Measurements from ENCODE around the gene TSTD1. TPM values are rescaled to one million over a fixed set of nuclear protein-coding genes. Genes with fewer than 3 reads are reported as not detected.

The TSTD1 gene
- total and polyA plus RNA-seq, 2 donors (not counting 1 experiment from before 2014, with no cell fraction given), result 0.24 to 0.66 TPM

- peaks cover 19% of the 10 kb centered on the region for H3K4me1 ChIP-seq (ENCODE audit: control insufficient read depth, extremely low read depth, insufficient read depth, low read length)
- no peaks in the 10 kb centered on the region for H3K36me3 ChIP-seq (ENCODE audit: control insufficient read depth, insufficient read depth, low read length)
- H2AFZ ChIP-seq (ENCODE audit: low read length), result no peak overlapping the region
- no peak overlapping the region for H3K4me2 ChIP-seq (ENCODE audit: extremely low read depth, insufficient read depth, low read length)
- TF ChIP-seq EZH2 (IDR thresholded peaks at IDR 0.05; ENCODE audit: low read length, missing control alignments) (no peak), CTCF (conservative IDR thresholded peaks at IDR 0.05 in 1 of 2, IDR thresholded peaks at IDR 0.05 in 1 of 2; ENCODE audit: low read depth in 1 of 2, low read length in 2 of 2) (no peak)
- no peak for DNase-seq (ENCODE audit: low read depth in 2 of 2)
- H3K9ac ChIP-seq (ENCODE audit: insufficient read depth, low read length), result no peak overlapping the region
- no peaks in the 10 kb centered on the region for H4K20me1 ChIP-seq (ENCODE audit: control insufficient read depth, extremely low read depth, insufficient read depth, low read length)
- H3K27ac ChIP-seq (ENCODE audit: insufficient read depth, low read length), result no peak overlapping the region
- H3K9me3 ChIP-seq (ENCODE audit: control insufficient read depth, insufficient read depth, low read depth, low read length), result no peaks in the 10 kb centered on the region
- no peak overlapping the region for H3K4me3 ChIP-seq (replicated peaks in 1 of 4; ENCODE audit: control extremely low read depth in 1 of 4, insufficient read depth in 1 of 4, low read depth in 3 of 4, low read length in 4 of 4)
- no peaks in the 10 kb centered on the region for H3K79me2 ChIP-seq (ENCODE audit: control insufficient read depth, insufficient read depth, low read length)
- no peaks in the 10 kb centered on the region for H3K27me3 ChIP-seq (ENCODE audit: control insufficient read depth, insufficient read depth, low read length)
These were observed 43.7 kb upstream of the TSTD1 start for GRCh38 chr1:161082483-161082882.

- H4K20me1 ChIP-seq (ENCODE audit: control insufficient read depth, extremely low read depth, insufficient read depth, low read length), result no peaks in the 10 kb centered on the region
- H3K9ac ChIP-seq (ENCODE audit: insufficient read depth, low read length), result no peak overlapping the region
- no peak overlapping the region for H3K4me2 ChIP-seq (ENCODE audit: extremely low read depth, insufficient read depth, low read length)
- H3K4me1 ChIP-seq (ENCODE audit: control insufficient read depth, extremely low read depth, insufficient read depth, low read length), result peaks cover 19% of the 10 kb centered on the region
- no peaks in the 10 kb centered on the region for H3K36me3 ChIP-seq (ENCODE audit: control insufficient read depth, insufficient read depth, low read length)
- no peak overlapping the region for H3K4me3 ChIP-seq (replicated peaks in 1 of 4; ENCODE audit: control extremely low read depth in 1 of 4, insufficient read depth in 1 of 4, low read depth in 3 of 4, low read length in 4 of 4)
- TF ChIP-seq CTCF (conservative IDR thresholded peaks at IDR 0.05 in 1 of 2, IDR thresholded peaks at IDR 0.05 in 1 of 2; ENCODE audit: low read depth in 1 of 2, low read length in 2 of 2) (no peak), EZH2 (IDR thresholded peaks at IDR 0.05; ENCODE audit: low read length, missing control alignments) (no peak)
- no peak overlapping the region for H2AFZ ChIP-seq (ENCODE audit: low read length)
- H3K27me3 ChIP-seq (ENCODE audit: control insufficient read depth, insufficient read depth, low read length), result no peaks in the 10 kb centered on the region
- H3K27ac ChIP-seq (ENCODE audit: insufficient read depth, low read length), result no peak overlapping the region
- H3K9me3 ChIP-seq (ENCODE audit: control insufficient read depth, insufficient read depth, low read depth, low read length), result no peaks in the 10 kb centered on the region
- H3K79me2 ChIP-seq (ENCODE audit: control insufficient read depth, insufficient read depth, low read length), result no peaks in the 10 kb centered on the region
- DNase-seq (ENCODE audit: low read depth in 2 of 2), result no peak
These were observed 42.8 kb upstream of the TSTD1 start for GRCh38 chr1:161081519-161081918.

- Histone ChIP-seq H3K9ac (ENCODE audit: insufficient read depth, low read length) (no peak overlapping the region), H4K20me1 (ENCODE audit: control insufficient read depth, extremely low read depth, insufficient read depth, low read length) (no peaks in the 10 kb centered on the region), H3K4me2 (ENCODE audit: extremely low read depth, insufficient read depth, low read length) (no peak overlapping the region), H2AFZ (ENCODE audit: low read length) (no peak overlapping the region), H3K4me3 (replicated peaks in 1 of 4; ENCODE audit: control extremely low read depth in 1 of 4, insufficient read depth in 1 of 4, low read depth in 3 of 4, low read length in 4 of 4) (no peak overlapping the region), H3K4me1 (ENCODE audit: control insufficient read depth, extremely low read depth, insufficient read depth, low read length) (peaks cover 19% of the 10 kb centered on the region), H3K9me3 (ENCODE audit: control insufficient read depth, insufficient read depth, low read depth, low read length) (no peaks in the 10 kb centered on the region), H3K27me3 (ENCODE audit: control insufficient read depth, insufficient read depth, low read length) (no peaks in the 10 kb centered on the region), H3K36me3 (ENCODE audit: control insufficient read depth, insufficient read depth, low read length) (no peaks in the 10 kb centered on the region), H3K27ac (ENCODE audit: insufficient read depth, low read length) (no peak overlapping the region), H3K79me2 (ENCODE audit: control insufficient read depth, insufficient read depth, low read length) (no peaks in the 10 kb centered on the region)
- TF ChIP-seq EZH2 (IDR thresholded peaks at IDR 0.05; ENCODE audit: low read length, missing control alignments), result no peak
- DNase-seq (ENCODE audit: low read depth in 2 of 2), result peak; percentile 15 to 78
These were observed 42.0 kb upstream of the TSTD1 start for GRCh38 chr1:161080441-161081405.
